Measurements from ENCODE around the gene TOM1. TPM values are rescaled to one million over a fixed set of nuclear protein-coding genes. Genes with fewer than 3 reads are reported as not detected.

The TOM1 gene
- total RNA-seq, 1 donor from 2014 or later: 38.2 TPM

GRCh38 chr22:35329114-35329847 lies 29.6 kb downstream of the TOM1 start:
- Mint-ChIP-seq H3K36me3 (ENCODE audit: insufficient read depth) (peaks cover 5% of the 10 kb centered on the region), H3K4me3 (ENCODE audit: low read depth) (no peak overlapping the region), H3K4me1 (ENCODE audit: low read depth) (no peaks in the 10 kb centered on the region), H3K9me3 (ENCODE audit: low read depth) (no peaks in the 10 kb centered on the region), H3K27ac (no peak overlapping the region), H3K27me3 (no peaks in the 10 kb centered on the region)
- DNase-seq (ENCODE audit: low spot score, unreplicated experiment): no peak
- TF ChIP-seq CTCF (IDR thresholded peaks at IDR 0.05; ENCODE audit: unreplicated experiment): no peak

GRCh38 chr22:35330258-35330861 lies 30.7 kb downstream of the TOM1 start:
- Mint-ChIP-seq H3K4me1 (ENCODE audit: low read depth) (no peaks in the 10 kb centered on the region), H3K9me3 (ENCODE audit: low read depth) (no peaks in the 10 kb centered on the region), H3K27ac (peak overlapping the region; percentile 29), H3K36me3 (ENCODE audit: insufficient read depth) (peaks cover 5% of the 10 kb centered on the region), H3K27me3 (no peaks in the 10 kb centered on the region), H3K4me3 (ENCODE audit: low read depth) (no peak overlapping the region)
- no peak for DNase-seq (ENCODE audit: low spot score, unreplicated experiment)
- TF ChIP-seq CTCF (IDR thresholded peaks at IDR 0.05; ENCODE audit: unreplicated experiment): no peak

GRCh38 chr22:35332278-35332677 lies 32.6 kb downstream of the TOM1 start:
- Mint-ChIP-seq H3K36me3 (ENCODE audit: insufficient read depth) (peaks cover 4% of the 10 kb centered on the region), H3K27me3 (no peaks in the 10 kb centered on the region), H3K4me3 (ENCODE audit: low read depth) (no peak overlapping the region), H3K4me1 (ENCODE audit: low read depth) (no peaks in the 10 kb centered on the region), H3K27ac (no peak overlapping the region), H3K9me3 (ENCODE audit: low read depth) (no peaks in the 10 kb centered on the region)
- no peak for DNase-seq (ENCODE audit: low spot score, unreplicated experiment)
- TF ChIP-seq CTCF (IDR thresholded peaks at IDR 0.05; ENCODE audit: unreplicated experiment): no peak

DNA sequence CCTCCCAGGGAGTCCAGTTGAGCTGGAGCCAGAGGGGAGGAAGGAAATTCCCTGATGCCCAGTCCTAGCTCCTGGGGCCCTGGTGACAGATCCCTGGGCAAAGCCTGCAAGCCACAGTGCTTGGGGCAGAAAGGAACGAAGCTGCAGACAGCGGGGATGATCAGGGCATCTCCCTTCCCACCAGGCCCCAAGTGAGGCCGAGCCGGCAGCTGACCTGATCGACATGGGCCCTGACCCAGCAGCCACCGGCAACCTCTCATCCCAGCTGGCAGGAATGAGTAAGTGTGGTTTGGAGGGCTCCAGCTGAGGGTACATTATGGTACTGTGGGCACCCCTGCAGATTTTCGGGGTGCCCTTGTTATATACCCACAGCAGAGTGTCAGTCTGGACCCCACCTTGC lies 33.5 kb downstream of the TOM1 start:
- Mint-ChIP-seq H3K36me3 (ENCODE audit: insufficient read depth) (peaks cover 6% of the 10 kb centered on the region), H3K9me3 (ENCODE audit: low read depth) (no peaks in the 10 kb centered on the region), H3K4me1 (ENCODE audit: low read depth) (no peaks in the 10 kb centered on the region), H3K27ac (no peak overlapping the region), H3K4me3 (ENCODE audit: low read depth) (no peak overlapping the region), H3K27me3 (no peaks in the 10 kb centered on the region)
- DNase-seq (ENCODE audit: low spot score, unreplicated experiment): no peak
- TF ChIP-seq CTCF (IDR thresholded peaks at IDR 0.05; ENCODE audit: unreplicated experiment): no peak

DNA sequence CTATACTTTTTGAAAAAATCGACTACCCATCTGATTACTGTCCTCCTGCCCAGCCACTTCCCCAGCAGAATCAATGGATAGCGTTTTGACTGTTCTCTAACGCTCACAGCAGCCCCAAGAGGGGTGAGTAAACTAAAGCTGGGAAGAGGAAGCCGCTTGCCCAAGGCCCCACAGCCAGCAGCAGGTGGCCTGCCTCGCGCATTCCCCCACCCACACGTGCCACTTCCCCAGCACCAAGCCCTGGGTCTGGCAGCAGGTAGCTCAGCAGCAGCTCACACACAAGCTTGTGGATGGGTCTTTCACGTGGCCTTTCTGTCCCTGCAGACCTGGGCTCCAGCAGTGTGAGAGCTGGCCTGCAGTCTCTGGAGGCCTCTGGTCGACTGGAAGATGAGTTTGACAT lies 34.3 kb downstream of the TOM1 start:
- Mint-ChIP-seq H3K27me3 (no peaks in the 10 kb centered on the region), H3K27ac (peak overlapping the region; percentile 45), H3K36me3 (ENCODE audit: insufficient read depth) (peaks cover 6% of the 10 kb centered on the region), H3K9me3 (ENCODE audit: low read depth) (no peaks in the 10 kb centered on the region), H3K4me3 (ENCODE audit: low read depth) (no peak overlapping the region), H3K4me1 (ENCODE audit: low read depth) (no peaks in the 10 kb centered on the region)
- TF ChIP-seq CTCF (IDR thresholded peaks at IDR 0.05; ENCODE audit: unreplicated experiment): no peak
- no peak for DNase-seq (ENCODE audit: low spot score, unreplicated experiment)

Measured in progenitor cell of endocrine pancreas (in vitro differentiated cells).